Kidney (tissue), 14 donors: ENCODE data around the gene NOP53. TPM values are rescaled to one million over a fixed set of nuclear protein-coding genes. Genes with fewer than 3 reads are reported as not detected.
"Not testable (repeated sequence)": the region's sequence is repeated elsewhere in the genome, so short reads cannot be mapped to it uniquely, and the experiment has no call there.

Experiments
- DNase-seq, 5 donors: peaks; one replicate each; pipeline ENCODE4 v3.0.0-alpha.2; 2013 to 2020
- FAIRE-seq: peaks from 2 replicates; lab custom pipeline; 2012; peaks lifted over from hg19 to GRCh38; lab: Jason Lieb, UNC
- H3K27ac ChIP-seq, 2 donors: one replicate each; pipeline ENCODE4 v1.7.0; 2013; ENCODE audit warnings: low read depth in 2 of 2, low read length in 2 of 2, inconsistent platforms in 1 of 2
- H3K27me3 ChIP-seq: one replicate; pipeline ENCODE4 v1.7.1; 2013; ENCODE audit warnings: low read length, inconsistent platforms; ENCODE audit not compliant: control insufficient read depth, insufficient read depth
- H3K36me3 ChIP-seq, 3 donors: one replicate each; pipeline versions ENCODE4 v1.7.0 to v1.7.1; 2013; ENCODE audit warnings: low read length in 3 of 3, control low read depth in 1 of 3, inconsistent platforms in 1 of 3; ENCODE audit not compliant: insufficient read depth in 3 of 3, control insufficient read depth in 2 of 3
- H3K4me1 ChIP-seq, 3 donors: one replicate each; pipeline versions ENCODE4 v1.7.0 to v1.7.1; 2013; ENCODE audit warnings: low read length in 3 of 3, inconsistent platforms in 1 of 3, low read depth in 1 of 3; ENCODE audit not compliant: control insufficient read depth in 2 of 3, insufficient read depth in 2 of 3
- H3K4me3 ChIP-seq, 3 donors: one replicate each; pipeline versions ENCODE4 v1.7.0 to v1.8.1; 2013; ENCODE audit warnings: low read length in 3 of 3, control low read depth in 1 of 3, inconsistent platforms in 1 of 3
- H3K9ac ChIP-seq, 3 donors: one replicate each; pipeline versions ENCODE4 v1.7.0 to v1.7.1; 2013; ENCODE audit warnings: low read length in 3 of 3, control low read depth in 1 of 3, inconsistent platforms in 1 of 3
- H3K9me3 ChIP-seq, 3 donors: one replicate each; pipeline versions ENCODE4 v1.7.0 to v1.7.1; 2013; ENCODE audit warnings: low read length in 3 of 3, control low read depth in 1 of 3, inconsistent platforms in 1 of 3; ENCODE audit not compliant: control insufficient read depth in 2 of 3, insufficient read depth in 1 of 3
- intact Hi-C: fragments of 100-400 bp; cut with DNase I; formaldehyde crosslinking; loops from one replicate; pipeline ENCODE4 v1.11.1; 2022
- polyA plus RNA-seq: library from polyadenylated mRNA; stranded (reverse); fragments of 350-450 nt; fragmentation: Illumina TruSeq; extraction: RNeasy Lipid Tissue Mini Kit (QIAGEN cat#74804); gene quantifications from one replicate; pipeline ENCODE4 v1.2.3, GENCODE V29; 2014; ENCODE audit warnings: low read depth, low replicate concordance; ENCODE audit not compliant: insufficient read depth
- total RNA-seq: library from RNA; stranded (reverse); fragmentation: NEBNext Ultra II Directional; extraction: Animal tissue kit (Norgen Biotek cat#: 25700); gene quantifications from one replicate; pipeline ENCODE4 v1.2.1, GENCODE V29; 2021
- TF ChIP-seq, protein P1 (sequence below): IDR thresholded peaks from 3 replicates; pipeline ENCODE4 v1.5.1; 2012; ENCODE audit warnings: mild to moderate bottlenecking, moderate library complexity, borderline replicate concordance; ENCODE audit not compliant: insufficient read depth; ENCODE audit errors: extremely low read depth
- donor health status: control.
- donor health status: control.
- donor health status: control.
- donor health status: control.
- donor health status: control.
- donor health status: DM: yes; HTN: yes; CAD: no.
- donor health status: Normal renal cell carcinoma (clear cell type).

The NOP53 gene
- total and polyA plus RNA-seq, 2 donors from 2014 or later: 258 to 305 TPM

DNA sequence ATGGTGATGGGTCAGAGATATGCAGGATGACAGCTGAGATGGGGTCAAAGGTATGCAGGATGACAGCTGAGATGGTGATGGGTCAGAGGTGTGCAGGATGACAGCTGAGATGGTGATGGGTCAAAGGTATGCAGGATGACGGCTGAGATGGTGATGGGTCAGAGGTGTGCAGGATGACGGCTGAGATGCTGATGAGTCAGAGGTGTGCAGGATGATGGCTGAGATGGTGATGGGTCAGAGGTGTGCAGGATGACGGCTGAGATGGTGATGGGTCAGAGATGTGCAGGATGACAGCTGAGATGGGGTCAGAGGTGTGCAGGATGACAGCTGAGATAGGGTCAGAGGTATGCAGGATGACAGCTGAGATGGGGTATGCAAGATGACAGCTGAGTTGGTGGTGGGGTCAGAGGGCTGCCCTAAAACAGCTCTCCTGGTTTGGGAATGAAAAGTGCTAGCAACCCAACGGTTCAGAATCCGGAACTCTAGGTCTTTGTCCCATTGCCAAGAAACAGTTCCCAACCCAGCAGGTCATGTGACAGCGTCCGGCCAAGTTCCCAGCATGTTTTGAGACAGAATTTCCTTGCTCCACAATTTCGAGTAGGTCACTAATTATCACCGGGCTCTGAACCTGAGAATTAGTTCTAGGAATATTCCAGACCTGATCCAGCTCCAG lies 36.4 kb downstream of the NOP53 start:
- no peak for DNase-seq
- Histone ChIP-seq H3K9me3 (no peaks in the 10 kb centered on the region), H3K27ac (peak overlapping the region in 1 of 2 donors; percentile 37), H3K4me1 (peaks cover 0 to 20% (median 0%) of the 10 kb centered on the region in 3 donors), H3K4me3 (peak overlapping the region in 1 of 3 donors; percentile 15), H3K36me3 (peaks cover 3 to 18% (median 10%) of the 10 kb centered on the region in 3 donors), H3K9ac (peak overlapping the region in 1 of 3 donors; percentile 41), H3K27me3 (no peaks in the 10 kb centered on the region)
- intact Hi-C loops: no loop called here
- no peak for FAIRE-seq
- TF ChIP-seq, protein P1, sequence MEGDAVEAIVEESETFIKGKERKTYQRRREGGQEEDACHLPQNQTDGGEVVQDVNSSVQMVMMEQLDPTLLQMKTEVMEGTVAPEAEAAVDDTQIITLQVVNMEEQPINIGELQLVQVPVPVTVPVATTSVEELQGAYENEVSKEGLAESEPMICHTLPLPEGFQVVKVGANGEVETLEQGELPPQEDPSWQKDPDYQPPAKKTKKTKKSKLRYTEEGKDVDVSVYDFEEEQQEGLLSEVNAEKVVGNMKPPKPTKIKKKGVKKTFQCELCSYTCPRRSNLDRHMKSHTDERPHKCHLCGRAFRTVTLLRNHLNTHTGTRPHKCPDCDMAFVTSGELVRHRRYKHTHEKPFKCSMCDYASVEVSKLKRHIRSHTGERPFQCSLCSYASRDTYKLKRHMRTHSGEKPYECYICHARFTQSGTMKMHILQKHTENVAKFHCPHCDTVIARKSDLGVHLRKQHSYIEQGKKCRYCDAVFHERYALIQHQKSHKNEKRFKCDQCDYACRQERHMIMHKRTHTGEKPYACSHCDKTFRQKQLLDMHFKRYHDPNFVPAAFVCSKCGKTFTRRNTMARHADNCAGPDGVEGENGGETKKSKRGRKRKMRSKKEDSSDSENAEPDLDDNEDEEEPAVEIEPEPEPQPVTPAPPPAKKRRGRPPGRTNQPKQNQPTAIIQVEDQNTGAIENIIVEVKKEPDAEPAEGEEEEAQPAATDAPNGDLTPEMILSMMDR: no peak

DNA sequence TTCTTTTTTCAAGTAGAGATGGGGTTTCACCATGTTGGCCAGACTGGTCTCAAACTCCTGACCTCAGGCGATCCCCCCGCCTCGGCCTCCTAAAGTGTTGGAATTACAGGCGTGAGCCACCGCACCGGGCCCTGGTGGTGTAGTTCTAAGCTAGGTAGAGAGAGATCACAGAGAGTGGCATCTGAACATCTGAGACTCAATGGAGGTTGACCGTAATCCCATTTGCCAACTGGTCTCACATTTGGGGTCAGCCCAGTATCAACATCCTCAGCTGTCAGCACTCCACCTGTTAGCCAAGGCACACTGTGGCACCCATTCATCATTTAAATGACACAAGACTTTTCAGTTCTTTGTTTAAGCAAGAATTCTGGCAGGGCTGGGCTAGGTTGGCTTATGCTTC lies 41.2 kb downstream of the NOP53 start:
- peaks cover under 1 to 13% (median 7%) of the 10 kb centered on the region in 3 donors for H3K36me3 ChIP-seq
- intact Hi-C loops: no loop called here
- H3K27ac ChIP-seq: no peak overlapping the region
- no peaks in the 10 kb centered on the region for H3K27me3 ChIP-seq
- no peaks in the 10 kb centered on the region for H3K9me3 ChIP-seq
- TF ChIP-seq, protein P1: no peak
- H3K4me1 ChIP-seq: peaks cover 0 to 6% (median 0%) of the 10 kb centered on the region in 3 donors
- H3K9ac ChIP-seq: no peak overlapping the region
- FAIRE-seq: no peak
- no peak overlapping the region for H3K4me3 ChIP-seq
- DNase-seq: peak in 1 of 5 donors; percentile 18

DNA sequence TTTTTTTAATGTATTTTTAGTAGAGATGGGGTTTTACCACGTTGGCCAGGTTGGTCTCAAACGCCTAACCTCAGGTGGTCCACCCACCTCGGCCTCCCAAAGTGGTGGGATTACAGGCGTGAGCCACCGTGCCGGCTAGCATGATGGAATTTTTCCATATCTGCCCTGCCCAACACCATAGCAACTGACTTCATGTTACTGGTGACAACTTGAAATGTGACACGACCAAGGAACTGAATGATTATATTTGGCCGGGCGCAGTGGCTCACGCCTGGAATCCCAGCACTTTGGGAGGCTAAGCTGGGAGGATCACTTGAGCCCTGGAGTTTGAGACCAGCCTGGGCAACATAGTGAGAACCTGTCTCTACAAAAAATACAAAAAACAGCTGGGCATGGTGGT lies 42.0 kb downstream of the NOP53 start:
- H3K9ac ChIP-seq, DNase-seq, H3K9me3 ChIP-seq, H3K27ac ChIP-seq, H3K4me1 ChIP-seq, H3K27me3 ChIP-seq, H3K4me3 ChIP-seq, FAIRE-seq, intact Hi-C loops: not testable (repeated sequence)
- H3K36me3 ChIP-seq: peaks cover 0 to 13% (median 6%) of the 10 kb centered on the region in 3 donors

DNA sequence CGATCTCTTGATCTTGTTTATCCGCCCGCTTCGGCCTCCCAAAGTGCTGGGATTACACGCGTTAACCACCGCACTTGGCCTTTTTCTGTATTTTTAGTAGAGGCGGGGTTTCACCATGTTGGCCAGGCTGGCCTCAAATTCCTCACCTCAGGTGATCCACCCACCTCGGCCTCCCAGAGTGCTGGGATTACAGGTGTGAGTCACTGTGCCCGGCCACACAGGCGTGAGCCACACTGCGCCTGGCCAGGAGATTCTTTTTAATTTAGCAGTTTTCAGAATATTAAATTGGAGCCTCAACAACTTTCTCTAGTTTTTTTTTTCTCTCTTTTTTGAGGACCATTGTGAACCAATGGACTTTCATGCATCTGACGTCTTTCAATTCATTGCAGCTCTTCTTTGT lies 44.5 kb downstream of the NOP53 start:
- FAIRE-seq, H3K27ac ChIP-seq, H3K9me3 ChIP-seq, H3K36me3 ChIP-seq, intact Hi-C loops, H3K4me1 ChIP-seq, H3K27me3 ChIP-seq, H3K9ac ChIP-seq, DNase-seq, H3K4me3 ChIP-seq: not testable (repeated sequence)
